Spinal cord (tissue), 10 donors: ENCODE measurements around the gene KIAA0513. TPM values are rescaled to one million over a fixed set of nuclear protein-coding genes. Genes with fewer than 3 reads are reported as not detected.

Experiments
- DNase-seq, 6 donors: peaks; one replicate each; pipeline versions ENCODE4 v3.0.0 to v3.0.0-alpha.2; 2013 to 2015; ENCODE audit warnings: low spot score in 6 of 6, low read depth in 4 of 6
- H3K27ac ChIP-seq: one replicate; pipeline ENCODE4 v1.5.1; 2013; ENCODE audit warnings: low read depth, low read length, control low read depth
- H3K27me3 ChIP-seq: one replicate; pipeline ENCODE4 v1.6.1; 2013; ENCODE audit warnings: low read length; ENCODE audit not compliant: control insufficient read depth, insufficient read depth
- H3K36me3 ChIP-seq: one replicate; pipeline ENCODE4 v1.6.1; 2013; ENCODE audit warnings: low read length; ENCODE audit not compliant: control insufficient read depth, insufficient read depth
- H3K4me1 ChIP-seq: one replicate; pipeline ENCODE4 v1.6.1; 2013; ENCODE audit warnings: low read length; ENCODE audit not compliant: control insufficient read depth, insufficient read depth
- H3K4me3 ChIP-seq: one replicate; pipeline ENCODE4 v1.5.1; 2013; ENCODE audit warnings: low read depth, low read length, control low read depth
- H3K9me3 ChIP-seq: one replicate; pipeline ENCODE4 v1.6.1; 2013; ENCODE audit warnings: low read length; ENCODE audit not compliant: control insufficient read depth, insufficient read depth
- WGBS: methylation state at CpG from one replicate; pipeline ENCODE4 v1.1.5; 2013; ENCODE audit warnings: missing lambda C conversion rate; ENCODE audit not compliant: insufficient coverage; 5-methylcytosine and 5-hydroxymethylcytosine counted together
- polyA plus RNA-seq, 2 donors: library from polyadenylated mRNA; unstranded; fragments of 120-200 nt; gene quantifications; one replicate each; pipeline ENCODE4 v1.2.1, GENCODE V29; 2013; ENCODE audit not compliant: insufficient read length in 2 of 2
- total RNA-seq, 2 donors: library from RNA; depleted of rRNA in 1 of 2; stranded (reverse); fragments of 120-200 nt in 1 of 2; fragments of >200 nt in 1 of 2; gene quantifications; one replicate each; pipeline versions ENCODE4 v1.2.3 to v1.2.4, GENCODE V29; 2013 to 2014
- donor health status: healthy.

The KIAA0513 gene
- total and polyA plus RNA-seq, 4 donors, result 18.4 to 40.9 (median 40.0) TPM

GRCh38 chr16:85055493-85056210, 28.1 kb downstream of the KIAA0513 start:
- Histone ChIP-seq H3K36me3 (peaks cover 11% of the 10 kb centered on the region), H3K27me3 (no peaks in the 10 kb centered on the region), H3K4me3 (peak overlapping the region; percentile 16), H3K4me1 (peaks cover 36% of the 10 kb centered on the region), H3K27ac (peak overlapping the region; percentile 62), H3K9me3 (no peaks in the 10 kb centered on the region)
- WGBS, result 10% methylated on average over 7 of the region's 14 CpGs
- peak in 2 of 6 donors; percentile 45 to 49 for DNase-seq

- WGBS, result 52% methylated on average over 10 of the region's 16 CpGs
- Histone ChIP-seq H3K36me3 (peaks cover 14% of the 10 kb centered on the region), H3K4me3 (no peak overlapping the region), H3K9me3 (no peaks in the 10 kb centered on the region), H3K4me1 (peaks cover 35% of the 10 kb centered on the region), H3K27me3 (no peaks in the 10 kb centered on the region), H3K27ac (peak overlapping the region; percentile 62)
- peak in 1 of 6 donors; percentile 46 for DNase-seq
Measured at GRCh38 chr16:85056211-85056748, 28.7 kb downstream of the KIAA0513 start.

GRCh38 chr16:85057212-85057889, 29.8 kb downstream of the KIAA0513 start:
- DNase-seq, result no peak
- Histone ChIP-seq H3K36me3 (peaks cover 17% of the 10 kb centered on the region), H3K27ac (no peak overlapping the region)

GRCh38 chr16:85057948-85058347, 30.4 kb downstream of the KIAA0513 start:
- no peak overlapping the region for H3K27ac ChIP-seq
- DNase-seq, result peak in 2 of 6 donors; percentile 37 to 54
- WGBS, result 61% methylated on average over 3 of the region's 7 CpGs

More at GRCh38 chr16:85057212-85057889, 29.8 kb downstream of the KIAA0513 start:
- Histone ChIP-seq H3K4me1 (peaks cover 40% of the 10 kb centered on the region), H3K9me3 (no peaks in the 10 kb centered on the region), H3K4me3 (no peak overlapping the region), H3K27me3 (no peaks in the 10 kb centered on the region)
- 47% methylated on average over 3 of the region's 9 CpGs for WGBS

GRCh38 chr16:85058909-85059308, 31.3 kb downstream of the KIAA0513 start:
- no CpG with 5 or more reads among the region's 4 CpGs for WGBS
- DNase-seq, result no peak
- peaks cover 23% of the 10 kb centered on the region for H3K36me3 ChIP-seq
- no peaks in the 10 kb centered on the region for H3K9me3 ChIP-seq
- H3K27ac ChIP-seq, result no peak overlapping the region
- H3K4me1 ChIP-seq, result peaks cover 40% of the 10 kb centered on the region
- H3K27me3 ChIP-seq, result no peaks in the 10 kb centered on the region
- H3K4me3 ChIP-seq, result no peak overlapping the region

More at GRCh38 chr16:85057948-85058347, 30.4 kb downstream of the KIAA0513 start:
- peaks cover 19% of the 10 kb centered on the region for H3K36me3 ChIP-seq
- no peak overlapping the region for H3K4me3 ChIP-seq
- H3K27me3 ChIP-seq, result no peaks in the 10 kb centered on the region
- no peaks in the 10 kb centered on the region for H3K9me3 ChIP-seq
- peaks cover 40% of the 10 kb centered on the region for H3K4me1 ChIP-seq

- 93% methylated on average over 8 of the region's 8 CpGs for WGBS
- H3K27me3 ChIP-seq, result no peaks in the 10 kb centered on the region
- peaks cover 32% of the 10 kb centered on the region for H3K36me3 ChIP-seq
- no peaks in the 10 kb centered on the region for H3K9me3 ChIP-seq
- peaks cover 27% of the 10 kb centered on the region for H3K4me1 ChIP-seq
- no peak overlapping the region for H3K27ac ChIP-seq
- no peak overlapping the region for H3K4me3 ChIP-seq
- DNase-seq, result no peak
Measured at GRCh38 chr16:85061566-85061965, 34.0 kb downstream of the KIAA0513 start.

GRCh38 chr16:85062323-85062722, 34.7 kb downstream of the KIAA0513 start:
- H3K27ac ChIP-seq, result no peak overlapping the region
- H3K9me3 ChIP-seq, result no peaks in the 10 kb centered on the region
- WGBS, result 68% methylated on average over 9 of the region's 9 CpGs
- H3K27me3 ChIP-seq, result no peaks in the 10 kb centered on the region
- H3K4me1 ChIP-seq, result peaks cover 20% of the 10 kb centered on the region
- DNase-seq, result peak in 1 of 6 donors; percentile 76
- H3K4me3 ChIP-seq, result no peak overlapping the region
- peaks cover 40% of the 10 kb centered on the region for H3K36me3 ChIP-seq

GRCh38 chr16:85062845-85063244, 35.2 kb downstream of the KIAA0513 start:
- Histone ChIP-seq H3K4me1 (peaks cover 15% of the 10 kb centered on the region), H3K4me3 (no peak overlapping the region), H3K36me3 (peaks cover 42% of the 10 kb centered on the region), H3K27ac (no peak overlapping the region), H3K27me3 (no peaks in the 10 kb centered on the region), H3K9me3 (no peaks in the 10 kb centered on the region)
- WGBS, result 87% methylated on average over 7 of the region's 11 CpGs
- DNase-seq, result no peak

- WGBS, result no CpG with 5 or more reads among the region's 6 CpGs
- Histone ChIP-seq H3K27ac (no peak overlapping the region), H3K36me3 (peaks cover 53% of the 10 kb centered on the region), H3K4me1 (peaks cover 12% of the 10 kb centered on the region), H3K27me3 (no peaks in the 10 kb centered on the region), H3K4me3 (no peak overlapping the region), H3K9me3 (no peaks in the 10 kb centered on the region)
- DNase-seq, result no peak
Measured at GRCh38 chr16:85064186-85064585, 36.6 kb downstream of the KIAA0513 start.
